Astrocyte (in vitro differentiated cells and primary cell): Measurements from ENCODE around the gene IL1RL2. TPM values are rescaled to one million over a fixed set of nuclear protein-coding genes. Genes with fewer than 3 reads are reported as not detected.

ENCODE experiments used
- DNase-seq: peaks from one replicate; pipeline ENCODE4 v3.0.0-alpha.2; 2010; ENCODE audit warnings: low read depth
- FAIRE-seq: peaks from 2 replicates; lab custom pipeline; 2011; peaks lifted over from hg19 to GRCh38; lab: Jason Lieb, UNC
- H2AFZ ChIP-seq: 2 replicates; pipeline ENCODE4 v1.6.0; 2012; ENCODE audit warnings: low read depth, low read length, inconsistent platforms
- H3K27ac ChIP-seq: 2 replicates; pipeline ENCODE4 v1.5.1; 2011; ENCODE audit warnings: low read depth, low read length, inconsistent platforms
- H3K27me3 ChIP-seq: 2 replicates; pipeline ENCODE4 v1.6.0; 2011; ENCODE audit warnings: low read length, inconsistent platforms; ENCODE audit not compliant: insufficient read depth
- H3K36me3 ChIP-seq: 2 replicates; pipeline ENCODE4 v1.5.1; 2011; ENCODE audit warnings: low read length, inconsistent platforms; ENCODE audit not compliant: insufficient read depth
- H3K4me1 ChIP-seq: 2 replicates; pipeline ENCODE4 v1.5.1; 2011; ENCODE audit warnings: low read length, inconsistent platforms; ENCODE audit not compliant: insufficient read depth
- H3K4me2 ChIP-seq: 2 replicates; pipeline ENCODE4 v1.6.0; 2012; ENCODE audit warnings: low read length, inconsistent platforms
- H3K4me3 ChIP-seq: 2 replicates; pipeline ENCODE4 v1.5.1; 2011; ENCODE audit warnings: low read depth, mild to moderate bottlenecking, low read length, inconsistent platforms; ENCODE audit not compliant: insufficient read depth
- H3K79me2 ChIP-seq: 2 replicates; pipeline ENCODE4 v1.6.0; 2012; ENCODE audit warnings: mild to moderate bottlenecking, low read length, inconsistent platforms; ENCODE audit not compliant: insufficient read depth
- H3K9ac ChIP-seq: 2 replicates; pipeline ENCODE4 v1.6.0; 2012; ENCODE audit warnings: mild to moderate bottlenecking, low read length, inconsistent platforms
- H3K9me3 ChIP-seq: 2 replicates; pipeline ENCODE4 v1.5.1; 2012; ENCODE audit warnings: low read depth, mild to moderate bottlenecking, low read length, inconsistent platforms; ENCODE audit not compliant: insufficient read depth
- H4K20me1 ChIP-seq: 2 replicates; pipeline ENCODE4 v1.6.0; 2012; ENCODE audit warnings: low read length, inconsistent platforms; ENCODE audit not compliant: insufficient read depth
- H3K27ac Mint-ChIP-seq: one replicate; pipeline ENCODE4 v1.8.0; 2021; ENCODE audit warnings: mild to moderate bottlenecking, mixed read lengths; ENCODE audit not compliant: unreplicated experiment
- H3K27me3 Mint-ChIP-seq: one replicate; pipeline ENCODE4 v1.8.0; 2021; ENCODE audit warnings: low read depth, mixed read lengths; ENCODE audit not compliant: unreplicated experiment
- H3K36me3 Mint-ChIP-seq: one replicate; pipeline ENCODE4 v1.8.0; 2021; ENCODE audit warnings: low read depth, mixed read lengths; ENCODE audit not compliant: unreplicated experiment
- H3K4me1 Mint-ChIP-seq: one replicate; pipeline ENCODE4 v1.8.0; 2021; ENCODE audit warnings: low read depth, mixed read lengths; ENCODE audit not compliant: unreplicated experiment
- H3K4me3 Mint-ChIP-seq: one replicate; pipeline ENCODE4 v1.8.0; 2021; ENCODE audit warnings: mild to moderate bottlenecking, moderate library complexity, mixed read lengths; ENCODE audit not compliant: unreplicated experiment
- H3K9me3 Mint-ChIP-seq: one replicate; pipeline ENCODE4 v1.8.0; 2021; ENCODE audit warnings: mild to moderate bottlenecking, mixed read lengths; ENCODE audit not compliant: unreplicated experiment
- EZH2 ChIP-seq: IDR thresholded peaks from 2 replicates; pipeline ENCODE4 v1.6.1; 2012; ENCODE audit warnings: mild to moderate bottlenecking, low read length, inconsistent platforms; ENCODE audit not compliant: insufficient read depth
- total RNA-seq: library from RNA; stranded (reverse); gene quantifications from 2 replicates; pipeline ENCODE4 v1.2.1, GENCODE V29; 2021
- TF ChIP-seq, protein P1 (sequence below): IDR thresholded peaks from 2 replicates; pipeline ENCODE4 v1.5.1; 2011; ENCODE audit warnings: low read depth, mild to moderate bottlenecking, inconsistent platforms, low read length, moderate library complexity; ENCODE audit not compliant: insufficient read depth

Gene IL1RL2
- total RNA-seq, 1 donor from 2014 or later: 0.43 TPM

- DNase-seq (no peak), FAIRE-seq (no peak)
- Mint-ChIP-seq H3K4me3 (no peak overlapping the region), H3K36me3 (no peaks in the 10 kb centered on the region), H3K27ac (no peak overlapping the region), H3K27me3 (peaks cover 20% of the 10 kb centered on the region), H3K4me1 (peaks cover 5% of the 10 kb centered on the region), H3K9me3 (no peaks in the 10 kb centered on the region)
- Histone ChIP-seq H3K27ac (no peak overlapping the region), H3K9me3 (no peaks in the 10 kb centered on the region), H3K27me3 (no peaks in the 10 kb centered on the region), H3K4me1 (no peaks in the 10 kb centered on the region), H3K36me3 (no peaks in the 10 kb centered on the region), H2AFZ (no peak overlapping the region), H4K20me1 (no peaks in the 10 kb centered on the region), H3K4me2 (no peak overlapping the region), H3K4me3 (no peak overlapping the region), H3K79me2 (no peaks in the 10 kb centered on the region), H3K9ac (no peak overlapping the region)
- TF ChIP-seq, protein P1, sequence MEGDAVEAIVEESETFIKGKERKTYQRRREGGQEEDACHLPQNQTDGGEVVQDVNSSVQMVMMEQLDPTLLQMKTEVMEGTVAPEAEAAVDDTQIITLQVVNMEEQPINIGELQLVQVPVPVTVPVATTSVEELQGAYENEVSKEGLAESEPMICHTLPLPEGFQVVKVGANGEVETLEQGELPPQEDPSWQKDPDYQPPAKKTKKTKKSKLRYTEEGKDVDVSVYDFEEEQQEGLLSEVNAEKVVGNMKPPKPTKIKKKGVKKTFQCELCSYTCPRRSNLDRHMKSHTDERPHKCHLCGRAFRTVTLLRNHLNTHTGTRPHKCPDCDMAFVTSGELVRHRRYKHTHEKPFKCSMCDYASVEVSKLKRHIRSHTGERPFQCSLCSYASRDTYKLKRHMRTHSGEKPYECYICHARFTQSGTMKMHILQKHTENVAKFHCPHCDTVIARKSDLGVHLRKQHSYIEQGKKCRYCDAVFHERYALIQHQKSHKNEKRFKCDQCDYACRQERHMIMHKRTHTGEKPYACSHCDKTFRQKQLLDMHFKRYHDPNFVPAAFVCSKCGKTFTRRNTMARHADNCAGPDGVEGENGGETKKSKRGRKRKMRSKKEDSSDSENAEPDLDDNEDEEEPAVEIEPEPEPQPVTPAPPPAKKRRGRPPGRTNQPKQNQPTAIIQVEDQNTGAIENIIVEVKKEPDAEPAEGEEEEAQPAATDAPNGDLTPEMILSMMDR: peak; percentile 13
- TF ChIP-seq EZH2: no peak
Observed at GRCh38 chr2:102245266-102246151, 58.7 kb downstream of the IL1RL2 start.

- H3K4me3 ChIP-seq: no peak overlapping the region
- no peaks in the 10 kb centered on the region for H3K9me3 ChIP-seq
- H4K20me1 ChIP-seq: no peaks in the 10 kb centered on the region
- no peaks in the 10 kb centered on the region for H3K27me3 ChIP-seq
- Mint-ChIP-seq H3K9me3 (no peaks in the 10 kb centered on the region), H3K4me3 (no peak overlapping the region), H3K36me3 (no peaks in the 10 kb centered on the region), H3K27me3 (peaks cover 25% of the 10 kb centered on the region), H3K27ac (no peak overlapping the region), H3K4me1 (peaks cover 3% of the 10 kb centered on the region)
- TF ChIP-seq, protein P1: no peak
- no peak for TF ChIP-seq EZH2
- FAIRE-seq: no peak
- no peak overlapping the region for H3K4me2 ChIP-seq
- no peak overlapping the region for H2AFZ ChIP-seq
- H3K36me3 ChIP-seq: no peaks in the 10 kb centered on the region
- H3K9ac ChIP-seq: no peak overlapping the region
- no peak overlapping the region for H3K27ac ChIP-seq
- no peak for DNase-seq
- H3K79me2 ChIP-seq: no peaks in the 10 kb centered on the region
- peaks cover 5% of the 10 kb centered on the region for H3K4me1 ChIP-seq
Observed at GRCh38 chr2:102250278-102250821, 63.5 kb downstream of the IL1RL2 start.
